GM12864 (cell line): ENCODE measurements around the gene TMEM213.
"Not testable (repeated sequence)": the region's sequence is repeated elsewhere in the genome, so short reads cannot be mapped to it uniquely, and the experiment has no call there.

ENCODE experiments used
- DNase-seq: peaks from one replicate; pipeline ENCODE4 v3.0.0-alpha.2; 2011; ENCODE audit warnings: low read depth
- H3K4me3 ChIP-seq: 2 replicates; pipeline ENCODE4 v1.5.1; 2011; ENCODE audit warnings: mild to moderate bottlenecking, low read depth, low read length, control low read depth
- CTCF ChIP-seq: IDR thresholded peaks from 2 replicates; pipeline ENCODE4 v1.5.1; 2011; ENCODE audit warnings: low read depth, mild to moderate bottlenecking, moderate library complexity, low read length, control low read depth, inconsistent platforms; ENCODE audit errors: missing control alignments

Gene TMEM213

DNA sequence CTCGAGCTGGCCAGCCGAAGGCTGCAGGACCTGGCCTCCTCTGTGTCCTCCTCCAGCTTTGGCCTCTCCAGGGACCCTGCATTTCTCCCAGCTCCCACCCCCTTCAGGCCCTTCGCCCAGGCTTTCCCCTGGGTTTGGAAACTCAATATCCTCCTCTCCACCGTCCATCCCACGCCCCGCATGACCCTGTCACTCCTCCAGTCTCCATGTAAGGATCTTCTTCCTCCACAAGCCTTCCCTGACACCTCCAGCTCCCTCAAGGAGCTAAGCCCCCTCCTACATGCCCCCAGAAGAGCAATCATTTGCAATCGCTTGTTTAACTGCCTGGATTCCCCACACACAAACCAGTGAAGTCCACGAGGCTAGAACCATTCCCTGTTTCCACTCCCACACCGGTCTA, 24.6 kb upstream of the TMEM213 start:
- DNase-seq = no peak
- H3K4me3 ChIP-seq = no peak overlapping the region

GRCh38 chr7:138773817-138774216, 24.0 kb upstream of the TMEM213 start:
- no peak for TF ChIP-seq CTCF
- H3K4me3 ChIP-seq = no peak overlapping the region
- DNase-seq = no peak

More for the DNA sequence above, 24.6 kb upstream of the TMEM213 start:
- TF ChIP-seq CTCF = no peak

DNA sequence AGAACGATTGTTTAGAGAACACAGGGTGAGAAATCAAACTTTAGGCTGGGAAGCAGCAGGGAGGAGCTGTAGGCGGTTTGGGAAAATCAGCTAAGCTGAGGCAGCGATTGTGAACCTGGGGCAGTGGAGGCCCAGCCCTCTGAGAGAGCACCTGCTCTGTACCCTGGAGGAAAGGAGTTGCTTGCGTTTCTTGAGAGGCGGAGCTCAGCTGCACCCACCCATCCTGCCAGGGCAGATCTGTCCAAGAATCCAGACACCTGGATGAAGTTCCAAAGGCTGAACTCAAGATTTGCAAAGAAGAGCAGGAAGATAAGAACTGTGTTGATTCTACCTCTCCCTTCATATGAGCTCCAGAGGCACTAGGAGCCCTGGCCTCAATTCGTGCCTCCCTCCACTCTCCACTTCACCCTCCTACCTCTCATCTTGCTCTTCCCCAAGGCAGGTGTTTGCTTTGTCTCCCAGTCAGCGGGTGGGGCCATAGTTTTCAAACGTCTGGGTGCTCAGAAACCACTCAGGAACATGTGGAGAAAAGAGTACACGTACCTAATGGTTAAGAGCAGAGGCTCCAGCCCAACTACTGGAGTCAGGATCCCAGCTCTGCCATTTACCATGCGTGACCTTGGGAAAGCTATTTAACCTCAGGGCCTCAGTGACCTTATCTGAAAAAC, 21.5 kb upstream of the TMEM213 start:
- H3K4me3 ChIP-seq = no peak overlapping the region
- no peak for DNase-seq
- no peak for TF ChIP-seq CTCF

GRCh38 chr7:138781004-138781403, 16.8 kb upstream of the TMEM213 start:
- no peak overlapping the region for H3K4me3 ChIP-seq
- no peak for TF ChIP-seq CTCF
- no peak for DNase-seq

DNA sequence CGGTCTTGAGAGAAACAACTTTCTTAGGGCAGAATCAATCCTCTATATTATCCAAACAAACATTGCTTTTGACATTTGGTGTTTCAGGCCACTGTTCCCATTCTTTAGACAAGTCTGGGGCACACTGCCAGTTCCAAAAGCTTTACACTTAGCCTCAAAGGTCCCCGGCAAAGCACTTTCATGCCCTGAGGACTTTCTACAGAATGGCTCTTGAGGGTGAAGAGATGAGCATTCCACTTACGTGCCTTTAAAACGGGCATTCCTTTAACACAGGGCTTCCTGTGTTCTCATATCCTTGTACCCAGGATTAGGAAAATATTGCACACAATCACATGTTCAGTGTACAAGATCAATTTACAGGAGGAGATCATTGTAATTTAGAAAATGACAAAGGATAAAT, 13.1 kb upstream of the TMEM213 start:
- H3K4me3 ChIP-seq = no peak overlapping the region
- TF ChIP-seq CTCF = no peak
- DNase-seq = no peak

- no peak for TF ChIP-seq CTCF
- DNase-seq = no peak
- H3K4me3 ChIP-seq = no peak overlapping the region
Observed at GRCh38 chr7:138785587-138786437, 12.0 kb upstream of the TMEM213 start.

GRCh38 chr7:138796038-138796615, 1.7 kb upstream of the TMEM213 start:
- no peak for DNase-seq
- no peak for TF ChIP-seq CTCF
- H3K4me3 ChIP-seq = no peak overlapping the region

DNA sequence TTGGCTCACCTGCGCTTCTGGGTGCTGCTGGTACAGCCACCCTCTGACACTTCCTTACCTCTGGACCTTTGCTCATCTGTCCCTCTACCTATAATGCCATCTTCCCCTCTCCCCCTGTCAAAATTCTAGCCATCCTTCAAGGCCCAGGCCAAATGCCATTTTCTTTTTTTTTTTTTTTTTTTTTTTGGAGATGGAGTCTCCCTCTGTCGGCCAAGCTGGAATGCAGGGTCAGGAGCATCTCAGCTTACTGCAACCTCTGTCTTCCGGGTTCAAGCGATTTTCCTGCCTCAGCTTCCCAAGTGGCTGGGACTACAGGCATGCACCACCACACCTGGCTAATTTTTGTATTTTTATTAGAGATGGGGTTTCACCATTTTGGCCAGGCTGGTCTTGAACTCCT, 748 bp upstream of the TMEM213 start:
- not testable (repeated sequence) for DNase-seq

More for the DNA sequence above, 748 bp upstream of the TMEM213 start:
- not testable (repeated sequence) for H3K4me3 ChIP-seq
